Activated T-cell treated with anti-CD3 and anti-CD28 coated beads for 1 hour (primary cell): ENCODE measurements around the gene ZNF14.
"Not testable (repeated sequence)": the region's sequence is repeated elsewhere in the genome, so short reads cannot be mapped to it uniquely, and the experiment has no call there.

Experiments used
- DNase-seq: peaks from one replicate; pipeline ENCODE4 v3.0.0-alpha.2; 2020; ENCODE audit warnings: low read depth

ZNF14 gene

GRCh38 chr19:19746286-19747213 is 13.6 kb upstream of the ZNF14 start:
- DNase-seq: no peak

GRCh38 chr19:19745496-19746285 is 12.8 kb upstream of the ZNF14 start:
- DNase-seq: no peak

- DNase-seq: no peak
These were observed 11.7 kb upstream of the ZNF14 start for GRCh38 chr19:19744641-19745040.

GRCh38 chr19:19743921-19744320 is 11.0 kb upstream of the ZNF14 start:
- not testable (repeated sequence) for DNase-seq

GRCh38 chr19:19743176-19743575 is 10.3 kb upstream of the ZNF14 start:
- DNase-seq: no peak

GRCh38 chr19:19742773-19743172 is 9.9 kb upstream of the ZNF14 start:
- no peak for DNase-seq

GRCh38 chr19:19741184-19741583 is 8.3 kb upstream of the ZNF14 start:
- DNase-seq: no peak

- no peak for DNase-seq
These were observed 7.8 kb upstream of the ZNF14 start for GRCh38 chr19:19740755-19741154.

GRCh38 chr19:19738564-19738963 is 5.7 kb upstream of the ZNF14 start:
- DNase-seq: no peak

- no peak for DNase-seq
These were observed 4.8 kb upstream of the ZNF14 start for GRCh38 chr19:19737559-19738332.

- DNase-seq: no peak
These were observed 11.0 kb downstream of the ZNF14 start for GRCh38 chr19:19721896-19722295.

GRCh38 chr19:19719798-19720197 is 13.1 kb downstream of the ZNF14 start:
- DNase-seq: no peak

GRCh38 chr19:19711934-19712828 is 20.7 kb downstream of the ZNF14 start:
- no peak for DNase-seq

GRCh38 chr19:19711306-19711933 is 21.5 kb downstream of the ZNF14 start:
- DNase-seq: no peak

GRCh38 chr19:19710506-19710905 is 22.4 kb downstream of the ZNF14 start:
- DNase-seq: no peak

GRCh38 chr19:19704836-19705235 is 28.1 kb downstream of the ZNF14 start:
- DNase-seq: no peak

GRCh38 chr19:19700493-19700892 is 32.4 kb downstream of the ZNF14 start:
- DNase-seq: not testable (repeated sequence)

GRCh38 chr19:19697589-19697988 is 35.3 kb downstream of the ZNF14 start:
- DNase-seq: no peak

GRCh38 chr19:19696386-19696785 is 36.5 kb downstream of the ZNF14 start:
- DNase-seq: no peak

- no peak for DNase-seq
These were observed 41.2 kb downstream of the ZNF14 start for GRCh38 chr19:19691683-19692082.

GRCh38 chr19:19689023-19689422 is 43.9 kb downstream of the ZNF14 start:
- DNase-seq: not testable (repeated sequence)
